MCF 10A (cell line): ENCODE results near the gene NGFR. TPM values are rescaled to one million over a fixed set of nuclear protein-coding genes. Genes with fewer than 3 reads are reported as not detected.

Source experiments
- BruUV-seq: library from RNA; stranded (reverse); fragments of 400-500 nt; replicated peaks from 2 replicates; lab custom pipeline; 2021; lab: Mats Ljungman, UMichigan
- CTCF ChIA-PET: fragments of 300-600 bp; sonication (Branson Sonifier 250); formaldehyde crosslinking; extraction: SDS; loops from one replicate; lab custom pipeline; 2021; ENCODE audit warnings: antibody characterized with exemption, inconsistent platforms; lab: Yijun Ruan, JAX
- POLR2A ChIA-PET: fragments of 300-600, 350-650 bp; sonication (Branson Sonifier 250); formaldehyde crosslinking; extraction: SDS; loops from one replicate; lab custom pipeline; 2020; ENCODE audit warnings: antibody characterized with exemption, inconsistent platforms; lab: Yijun Ruan, JAX
- DNase-seq: peaks from one replicate; pipeline ENCODE4 v3.0.0-alpha.2; 2018; ENCODE audit not compliant: unreplicated experiment
- H3K27ac Mint-ChIP-seq: one replicate; pipeline ENCODE4 v1.8.0; 2022; ENCODE audit warnings: mild to moderate bottlenecking, low read depth, mixed read lengths; ENCODE audit not compliant: unreplicated experiment
- H3K27me3 Mint-ChIP-seq: one replicate; pipeline ENCODE4 v1.8.0; 2022; ENCODE audit warnings: mixed read lengths; ENCODE audit not compliant: insufficient read depth, unreplicated experiment
- H3K36me3 Mint-ChIP-seq: one replicate; pipeline ENCODE4 v1.8.0; 2022; ENCODE audit warnings: mild to moderate bottlenecking, moderate library complexity, mixed read lengths; ENCODE audit not compliant: insufficient read depth, unreplicated experiment
- H3K4me1 Mint-ChIP-seq: one replicate; pipeline ENCODE4 v1.8.0; 2022; ENCODE audit warnings: mixed read lengths; ENCODE audit not compliant: insufficient read depth, unreplicated experiment
- H3K4me3 Mint-ChIP-seq: one replicate; pipeline ENCODE4 v1.8.0; 2022; ENCODE audit warnings: mild to moderate bottlenecking, moderate library complexity, mixed read lengths; ENCODE audit not compliant: unreplicated experiment
- H3K9me3 Mint-ChIP-seq: one replicate; pipeline ENCODE4 v1.8.0; 2022; ENCODE audit warnings: mixed read lengths; ENCODE audit not compliant: unreplicated experiment
- CTCF ChIP-seq: fragments of 200-600 bp; IDR thresholded peaks from one replicate; pipeline ENCODE4 v1.8.0; 2022; ENCODE audit warnings: antibody characterized with exemption, mild to moderate bottlenecking; ENCODE audit not compliant: unreplicated experiment
- intact Hi-C: fragments of 100-400 bp; cut with micrococcal nuclease; formaldehyde crosslinking; loops from 2 replicates; pipeline ENCODE4 v1.14.1; 2022
- total RNA-seq: library from RNA; stranded (reverse); gene quantifications from 2 replicates; pipeline ENCODE4 v1.2.3, GENCODE V29; 2022

Gene NGFR
- total RNA-seq, 1 experiment from 2014 or later, result 0.26 TPM

GRCh38 chr17:49490276-49490675 lies 4.8 kb upstream of the NGFR start:
- Mint-ChIP-seq H3K4me3 (no peak overlapping the region), H3K9me3 (no peaks in the 10 kb centered on the region), H3K27ac (no peak overlapping the region), H3K4me1 (no peaks in the 10 kb centered on the region), H3K27me3 (peaks cover 67% of the 10 kb centered on the region), H3K36me3 (peaks cover 5% of the 10 kb centered on the region)
- intact Hi-C loops, result no loop called here
- ChIA-PET CTCF (interaction anchor here (1.0 to 1.7 kb wide), 2 partner anchors 67 to 76 kb away, joined by 3 to 6 read pairs; no protein-coding TSS in a partner anchor), POLR2A (no interaction called here)
- no peak for TF ChIP-seq CTCF
- no peak for DNase-seq
- BruUV-seq, result no TSS peak

GRCh38 chr17:49491192-49491769 lies 3.8 kb upstream of the NGFR start:
- no peak for TF ChIP-seq CTCF
- Mint-ChIP-seq H3K27ac (no peak overlapping the region), H3K36me3 (no peaks in the 10 kb centered on the region), H3K4me1 (peaks cover 6% of the 10 kb centered on the region), H3K4me3 (no peak overlapping the region), H3K9me3 (no peaks in the 10 kb centered on the region), H3K27me3 (peaks cover 68% of the 10 kb centered on the region)
- no peak for DNase-seq
- no TSS peak for BruUV-seq
- intact Hi-C loops, result no loop called here
- ChIA-PET POLR2A (no interaction called here), CTCF (interaction anchor here (0.6 to 1.7 kb wide), 5 partner anchors 9 to 75 kb away, joined by 3 to 6 read pairs (median 3); no protein-coding TSS in a partner anchor)

- TF ChIP-seq CTCF, result no peak
- intact Hi-C loops, result no loop called here
- ChIA-PET CTCF (interaction anchor here (0.7 to 5.5 kb wide), 3 partner anchors 57 to 62 kb away, joined by 4 to 58 read pairs (median 12); no protein-coding TSS in a partner anchor), POLR2A (interaction anchor here (0.7 to 1.3 kb wide), 2 partner anchors 14 to 62 kb away, joined by 3 to 5 read pairs; no protein-coding TSS in a partner anchor)
- H3K27me3 Mint-ChIP-seq, result peaks cover 85% of the 10 kb centered on the region
- H3K4me3 Mint-ChIP-seq, result peak overlapping the region; percentile 58
- no TSS peak for BruUV-seq
- no peaks in the 10 kb centered on the region for H3K9me3 Mint-ChIP-seq
- peaks cover 14% of the 10 kb centered on the region for H3K4me1 Mint-ChIP-seq
- DNase-seq, result no peak
- H3K27ac Mint-ChIP-seq, result no peak overlapping the region
- no peaks in the 10 kb centered on the region for H3K36me3 Mint-ChIP-seq
Measured at GRCh38 chr17:49494399-49494985, 601 bp upstream of the NGFR start.

GRCh38 chr17:49495842-49496182 lies 719 bp downstream of the NGFR start:
- Mint-ChIP-seq H3K4me1 (peaks cover 14% of the 10 kb centered on the region), H3K36me3 (no peaks in the 10 kb centered on the region), H3K27ac (no peak overlapping the region)

More at GRCh38 chr17:49495842-49496182, 719 bp downstream of the NGFR start:
- ChIA-PET CTCF (interaction anchor here (0.6 to 5.5 kb wide), 9 partner anchors 10 to 363 kb away, joined by 3 to 58 read pairs (median 5); partner anchors contain the start of gene PHB1), POLR2A (interaction anchor here (0.7 to 2.0 kb wide), 4 partner anchors 20 to 62 kb away, joined by 3 to 8 read pairs (median 4); no protein-coding TSS in a partner anchor)
- intact Hi-C loops, result loop anchor here (1.0 to 2.0 kb wide), 3 partner anchors 52 to 61 kb away; no protein-coding TSS in a partner anchor
- no peak for TF ChIP-seq CTCF
- Mint-ChIP-seq H3K9me3 (no peaks in the 10 kb centered on the region), H3K27me3 (peaks cover 71% of the 10 kb centered on the region), H3K4me3 (peak overlapping the region; percentile 58)
- no peak for DNase-seq
- BruUV-seq, result no TSS peak
